Measurements from ENCODE around the gene PCNX4. TPM values are rescaled to one million over a fixed set of nuclear protein-coding genes. Genes with fewer than 3 reads are reported as not detected.
A peak's percentile ranks its signal among the peaks of the same experiment; 100 is the strongest.

Gene PCNX4
- total RNA-seq, 1 experiment from 2014 or later, result 129 TPM

- no peak for DNase-seq (ENCODE audit: low spot score)
- in situ Hi-C loops (cut with HindIII; ENCODE audit: low sequenced_read_pairs), result no loop called here
Measured at GRCh38 chr14:60165547-60165876, 73.8 kb downstream of the PCNX4 start.

GRCh38 chr14:60166142-60166541, 74.4 kb downstream of the PCNX4 start:
- in situ Hi-C loops (cut with HindIII; ENCODE audit: low sequenced_read_pairs), result no loop called here

GRCh38 chr14:60169722-60170121, 78.0 kb downstream of the PCNX4 start:
- in situ Hi-C loops (cut with HindIII; ENCODE audit: low sequenced_read_pairs), result no loop called here

More at GRCh38 chr14:60166142-60166541, 74.4 kb downstream of the PCNX4 start:
- no peak for DNase-seq (ENCODE audit: low spot score)

GRCh38 chr14:60170948-60171347, 79.2 kb downstream of the PCNX4 start:
- in situ Hi-C loops (cut with HindIII; ENCODE audit: low sequenced_read_pairs), result no loop called here
- DNase-seq (ENCODE audit: low spot score), result no peak

More at GRCh38 chr14:60169722-60170121, 78.0 kb downstream of the PCNX4 start:
- DNase-seq (ENCODE audit: low spot score), result no peak

GRCh38 chr14:60171690-60172089, 80.0 kb downstream of the PCNX4 start:
- in situ Hi-C loops (cut with HindIII; ENCODE audit: low sequenced_read_pairs), result no loop called here
- DNase-seq (ENCODE audit: low spot score), result no peak

- no peak for DNase-seq (ENCODE audit: low spot score)
- in situ Hi-C loops (cut with HindIII; ENCODE audit: low sequenced_read_pairs), result no loop called here
Measured at GRCh38 chr14:60174352-60175254, 82.9 kb downstream of the PCNX4 start.

- in situ Hi-C loops (cut with HindIII; ENCODE audit: low sequenced_read_pairs), result no loop called here
- DNase-seq (ENCODE audit: low spot score), result no peak
Measured at GRCh38 chr14:60175255-60175902, 83.7 kb downstream of the PCNX4 start.

GRCh38 chr14:60178164-60178563, 86.4 kb downstream of the PCNX4 start:
- in situ Hi-C loops (cut with HindIII; ENCODE audit: low sequenced_read_pairs), result no loop called here
- no peak for DNase-seq (ENCODE audit: low spot score)

- in situ Hi-C loops (cut with HindIII; ENCODE audit: low sequenced_read_pairs), result no loop called here
- DNase-seq (ENCODE audit: low spot score), result no peak
Measured at GRCh38 chr14:60178820-60179219, 87.1 kb downstream of the PCNX4 start.

- no peak for DNase-seq (ENCODE audit: low spot score)
- in situ Hi-C loops (cut with HindIII; ENCODE audit: low sequenced_read_pairs), result no loop called here
Measured at GRCh38 chr14:60179431-60179869, 87.7 kb downstream of the PCNX4 start.

GRCh38 chr14:60183138-60183537, 91.4 kb downstream of the PCNX4 start:
- DNase-seq (ENCODE audit: low spot score), result no peak
- in situ Hi-C loops (cut with HindIII; ENCODE audit: low sequenced_read_pairs), result no loop called here

GRCh38 chr14:60183741-60184140, 92.0 kb downstream of the PCNX4 start:
- in situ Hi-C loops (cut with HindIII; ENCODE audit: low sequenced_read_pairs), result no loop called here

GRCh38 chr14:60184146-60184904, 92.6 kb downstream of the PCNX4 start:
- DNase-seq (ENCODE audit: low spot score), result peak; percentile 75
- in situ Hi-C loops (cut with HindIII; ENCODE audit: low sequenced_read_pairs), result no loop called here

More at GRCh38 chr14:60183741-60184140, 92.0 kb downstream of the PCNX4 start:
- no peak for DNase-seq (ENCODE audit: low spot score)

GRCh38 chr14:60184905-60185555, 93.3 kb downstream of the PCNX4 start:
- in situ Hi-C loops (cut with HindIII; ENCODE audit: low sequenced_read_pairs), result no loop called here
- DNase-seq (ENCODE audit: low spot score), result no peak

GRCh38 chr14:60188115-60188514, 96.4 kb downstream of the PCNX4 start:
- DNase-seq (ENCODE audit: low spot score), result no peak
- in situ Hi-C loops (cut with HindIII; ENCODE audit: low sequenced_read_pairs), result no loop called here

GRCh38 chr14:60188696-60189095, 97.0 kb downstream of the PCNX4 start:
- DNase-seq (ENCODE audit: low spot score), result no peak
- in situ Hi-C loops (cut with HindIII; ENCODE audit: low sequenced_read_pairs), result no loop called here

GRCh38 chr14:60189923-60190840, 98.5 kb downstream of the PCNX4 start:
- in situ Hi-C loops (cut with HindIII; ENCODE audit: low sequenced_read_pairs), result no loop called here
- peak; percentile 68 for DNase-seq (ENCODE audit: low spot score)

GRCh38 chr14:60195179-60195810, 103.6 kb downstream of the PCNX4 start:
- in situ Hi-C loops (cut with HindIII; ENCODE audit: low sequenced_read_pairs), result no loop called here
- DNase-seq (ENCODE audit: low spot score), result no peak
